Fibroblast of pulmonary artery (primary cell): Measurements from ENCODE around the gene PRKACA.

Source experiments
- DNase-seq: peaks from one replicate; pipeline ENCODE4 v3.0.0-alpha.2; 2010; ENCODE audit warnings: low read depth
- H3K4me3 ChIP-seq: replicated peaks from 2 replicates; pipeline ENCODE4 v1.5.1; 2011; ENCODE audit warnings: low read depth, mild to moderate bottlenecking, control low read depth, low read length, moderate library complexity
- CTCF ChIP-seq: IDR thresholded peaks from 2 replicates; pipeline ENCODE4 v1.5.1; 2011; ENCODE audit warnings: mild to moderate bottlenecking, control low read depth, low read length, inconsistent platforms; ENCODE audit errors: missing control alignments

Gene PRKACA

GRCh38 chr19:14080887-14081796, 36.4 kb downstream of the PRKACA start:
- DNase-seq: peak; percentile 100
- peak overlapping the region; percentile 81 for H3K4me3 ChIP-seq
- no peak for TF ChIP-seq CTCF

GRCh38 chr19:14078411-14078810, 39.2 kb downstream of the PRKACA start:
- H3K4me3 ChIP-seq: no peak overlapping the region
- no peak for DNase-seq
- TF ChIP-seq CTCF: no peak

GRCh38 chr19:14073925-14074838, 43.4 kb downstream of the PRKACA start:
- no peak for DNase-seq
- TF ChIP-seq CTCF: no peak
- peak overlapping the region; percentile 60 for H3K4me3 ChIP-seq

GRCh38 chr19:14073261-14073924, 44.2 kb downstream of the PRKACA start:
- DNase-seq: peak; percentile 82
- H3K4me3 ChIP-seq: peak overlapping the region; percentile 60
- TF ChIP-seq CTCF: peak; percentile 5

GRCh38 chr19:14072535-14073260, 44.9 kb downstream of the PRKACA start, which contains the start of gene MISP3:
Gene MISP3, plus strand, starts transcription at chr19:14072786. Its CDS starts 524 bp downstream, at chr19:14073310.
- H3K4me3 ChIP-seq: peak within 1 kb of the TSS; percentile 60
- no peak for TF ChIP-seq CTCF
- DNase-seq: no peak
